ENCODE data around the gene CFAP298.
"Not testable (repeated sequence)": the region's sequence is repeated elsewhere in the genome, so short reads cannot be mapped to it uniquely, and the experiment has no call there.

Gene CFAP298

DNA sequence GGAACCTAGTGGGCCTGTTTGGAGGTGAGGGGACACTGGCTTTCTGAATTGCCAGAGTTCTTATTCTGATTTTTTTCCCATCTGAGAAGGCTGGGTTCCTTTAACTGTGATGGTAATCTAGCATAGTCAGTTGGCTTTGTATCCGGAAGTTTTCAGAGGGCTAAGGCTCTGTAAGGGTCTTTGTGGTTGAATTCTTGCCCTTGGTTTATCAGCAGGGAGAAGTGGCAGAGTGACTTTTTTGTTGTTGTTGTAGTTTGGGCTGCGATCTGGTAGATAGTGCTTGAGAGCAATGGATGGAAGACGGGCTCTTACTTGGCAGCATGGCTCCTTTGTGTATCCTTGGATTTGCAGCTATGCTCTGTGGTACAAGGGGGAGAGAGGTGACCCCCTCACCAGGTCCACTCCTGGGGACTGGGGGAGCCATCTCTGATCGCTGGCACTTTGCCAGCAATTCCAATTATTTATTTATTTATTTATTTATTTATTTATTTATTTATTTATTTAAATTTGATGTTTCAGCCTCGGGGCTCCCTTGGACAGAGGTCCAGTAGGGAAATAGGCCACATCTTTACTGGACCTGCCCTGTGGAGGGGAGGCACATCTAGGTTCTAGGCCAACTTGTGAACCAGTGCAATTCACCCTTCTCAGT lies 45.3 kb downstream of the CFAP298 start:
- no peak for DNase-seq (ENCODE audit: low read depth)

DNA sequence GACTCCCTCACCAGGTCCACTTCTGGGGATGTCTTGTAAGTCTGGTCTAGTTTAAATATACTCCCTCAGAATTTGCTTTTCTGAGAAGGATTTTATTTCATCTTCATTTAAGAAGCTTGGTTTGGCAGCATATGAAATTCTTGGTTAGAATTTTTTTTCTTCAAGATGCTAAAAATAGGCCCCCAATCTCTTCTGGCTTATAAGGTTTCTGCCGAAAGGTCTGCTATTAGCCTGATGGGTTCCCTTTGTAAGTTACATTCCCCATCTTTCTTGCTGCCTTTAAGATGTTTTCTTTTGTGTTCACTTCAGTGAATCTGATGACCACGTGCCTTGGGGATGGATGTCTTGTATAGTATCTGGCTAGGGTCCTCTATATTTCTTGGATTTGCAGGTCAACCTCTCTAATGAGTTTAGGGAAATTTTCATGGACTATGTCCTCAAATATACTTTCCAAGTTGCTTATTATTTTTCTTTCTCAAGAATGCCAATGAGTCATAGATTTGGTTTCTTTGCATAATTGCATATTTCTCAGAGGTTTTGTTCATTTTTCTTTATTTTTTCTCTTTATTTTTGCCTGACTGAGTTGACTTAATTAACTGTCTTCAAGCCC lies 46.2 kb downstream of the CFAP298 start:
- no peak for DNase-seq (ENCODE audit: low read depth)

DNA sequence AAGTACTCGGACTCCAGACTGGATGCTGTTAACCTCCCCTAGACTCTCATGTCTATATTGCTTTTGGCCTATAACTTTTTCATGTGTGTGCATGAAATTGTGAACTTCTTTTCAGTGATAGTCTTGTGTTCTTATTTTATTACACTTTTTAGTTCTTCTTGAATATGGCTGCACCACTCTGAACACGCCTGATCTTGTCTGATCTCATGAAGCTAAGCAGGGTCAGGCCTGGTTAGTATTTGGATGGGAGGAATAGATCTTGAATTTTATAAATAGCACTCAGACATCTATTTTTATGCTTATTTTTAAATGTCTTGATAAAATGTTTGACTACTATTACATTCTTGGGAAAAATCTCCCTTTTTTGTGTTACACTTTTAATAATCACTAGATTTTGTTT lies 49.3 kb downstream of the CFAP298 start:
- no peak for DNase-seq (ENCODE audit: low read depth)

DNA sequence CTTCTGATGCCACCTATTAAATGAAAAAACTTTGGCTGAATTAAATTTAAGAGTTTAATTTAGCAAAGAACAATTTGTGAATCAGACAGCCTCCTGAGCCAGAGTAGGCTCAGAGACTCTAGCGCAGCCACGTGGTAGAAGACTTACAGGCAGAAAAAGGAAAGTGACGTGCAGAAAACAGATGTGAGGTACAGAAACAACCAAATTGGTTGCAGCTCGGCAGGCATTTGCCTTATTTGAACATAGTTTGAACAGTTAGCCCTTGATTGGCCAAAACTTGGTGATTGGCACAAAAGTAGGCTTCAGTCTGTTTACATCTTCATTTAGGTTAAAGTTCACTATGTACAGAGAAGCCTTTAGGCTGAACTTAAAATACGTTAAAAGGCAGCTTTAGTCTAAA lies 49.8 kb downstream of the CFAP298 start:
- no peak for DNase-seq (ENCODE audit: low read depth)

DNA sequence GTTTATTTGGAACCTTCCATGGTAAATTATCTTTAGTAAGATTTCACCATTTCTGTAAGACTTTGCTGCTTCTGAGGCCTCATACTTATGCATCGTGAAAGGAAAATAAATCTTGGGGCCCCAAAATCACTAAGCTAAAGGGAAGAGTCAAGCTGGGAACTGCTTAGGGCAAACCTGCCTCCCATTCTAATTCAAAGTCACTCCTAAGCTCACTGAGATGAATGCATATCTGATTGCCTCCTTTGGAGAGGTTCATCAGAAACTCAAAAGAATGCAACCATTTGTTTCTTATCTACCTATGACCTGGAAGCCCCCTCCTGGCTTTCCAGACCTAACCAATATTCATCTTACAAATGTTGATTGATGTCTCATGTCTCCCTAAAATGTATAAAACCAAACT lies 50.7 kb downstream of the CFAP298 start:
- not testable (repeated sequence) for DNase-seq (ENCODE audit: low read depth)

DNA sequence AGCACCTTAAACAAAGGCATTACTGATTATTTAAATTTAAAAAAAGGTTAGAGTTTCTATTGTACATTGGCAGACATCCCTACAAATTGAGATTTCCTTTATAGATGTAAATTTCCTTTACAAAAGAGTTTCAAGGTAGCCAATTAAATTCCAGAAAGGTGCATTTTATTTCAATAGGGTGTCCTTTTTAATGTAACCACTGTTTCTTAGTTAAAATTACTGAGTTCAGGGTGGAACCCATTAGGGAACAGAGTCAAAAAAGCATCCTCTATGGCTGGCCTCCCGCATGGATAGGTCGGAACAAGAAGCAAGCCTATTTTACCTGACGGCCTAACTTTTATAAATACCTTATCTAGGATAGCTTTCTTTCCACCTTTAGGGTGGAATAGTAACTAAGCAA lies 51.3 kb downstream of the CFAP298 start:
- DNase-seq (ENCODE audit: low read depth) = no peak

DNA sequence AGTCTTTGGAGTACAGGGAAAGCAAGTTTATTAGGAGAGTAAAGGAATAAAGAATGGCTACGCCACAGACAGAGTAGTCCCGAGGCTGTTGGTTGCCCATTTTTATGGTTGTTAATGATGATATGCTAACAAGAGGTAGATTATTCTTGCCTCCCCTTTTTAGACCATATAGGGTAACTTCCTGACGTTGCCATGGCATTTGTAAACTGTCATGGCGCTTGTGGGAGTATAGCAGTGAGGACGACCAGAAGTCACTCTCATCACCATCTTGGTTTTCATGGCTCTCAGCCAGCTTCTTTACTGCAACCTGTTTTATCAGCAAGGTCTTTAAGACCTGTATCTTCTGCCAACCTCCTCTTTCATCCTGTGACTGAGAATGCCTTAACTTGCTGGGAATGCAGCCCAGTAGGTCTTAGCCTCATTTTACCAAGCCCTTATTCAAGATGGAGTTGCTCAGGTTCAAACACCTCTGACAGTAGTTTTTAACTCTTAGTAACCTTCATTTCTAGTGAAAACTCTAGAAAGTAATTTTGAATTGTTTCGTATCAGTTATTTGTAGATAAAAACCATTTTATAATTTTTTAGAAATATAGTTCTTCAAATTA lies 53.1 kb downstream of the CFAP298 start:
- no peak for DNase-seq (ENCODE audit: low read depth)

DNA sequence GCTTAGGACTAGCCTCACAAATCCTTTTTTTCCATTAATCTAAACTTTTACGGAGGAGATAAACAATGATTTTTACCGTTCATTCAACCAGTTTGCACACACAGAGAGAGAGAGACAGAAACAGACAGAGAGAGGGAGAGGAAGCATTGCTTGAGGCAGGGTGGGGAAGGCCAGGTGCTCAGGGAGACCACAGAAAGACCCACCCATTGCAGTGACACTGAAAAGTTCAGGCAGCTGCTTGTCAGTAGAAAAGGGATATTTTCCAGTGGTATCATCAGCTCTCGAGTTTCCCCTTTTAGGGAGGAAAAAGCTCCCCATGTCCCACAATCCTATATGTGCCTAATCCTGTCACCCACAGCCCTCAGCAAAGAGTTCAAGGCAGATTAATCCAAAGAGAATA lies 54.1 kb downstream of the CFAP298 start:
- no peak for DNase-seq (ENCODE audit: low read depth)

DNA sequence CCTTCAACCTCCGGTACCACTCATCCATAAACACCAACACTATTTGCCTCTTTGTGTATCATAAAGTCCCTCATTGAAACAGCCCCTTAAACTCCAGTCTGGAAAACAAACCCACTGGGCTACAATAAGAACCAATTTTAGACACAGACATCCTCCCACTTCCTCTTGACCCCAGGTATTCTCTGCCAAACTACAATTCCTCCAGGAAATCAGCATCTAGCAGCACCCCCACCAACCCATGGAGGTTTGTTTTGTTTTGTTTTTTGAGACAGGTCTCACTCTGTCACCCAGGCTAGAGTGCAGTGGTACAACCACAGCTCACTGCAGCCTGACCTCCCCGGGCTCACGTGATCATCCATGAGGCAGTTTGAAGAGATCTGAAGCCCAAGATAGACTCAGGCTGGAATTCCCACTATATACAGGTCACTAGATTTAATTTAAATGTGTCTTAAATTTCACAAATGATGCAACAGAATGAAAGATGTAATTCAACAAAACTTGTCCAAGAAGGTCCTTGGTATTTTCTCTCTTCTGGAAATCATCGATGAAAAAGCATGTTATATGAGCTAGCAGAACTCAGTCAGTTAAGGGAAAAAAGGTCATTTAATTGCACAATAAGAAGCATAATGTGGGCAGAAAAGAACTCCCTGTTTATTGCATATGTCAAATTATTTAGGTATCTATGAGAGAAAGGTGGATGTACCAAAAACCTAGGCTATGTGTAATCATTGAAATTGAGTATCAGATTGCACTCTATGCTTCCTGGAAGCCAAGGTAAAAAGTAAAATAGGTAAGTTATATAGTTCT lies 57.1 kb downstream of the CFAP298 start:
- DNase-seq (ENCODE audit: low read depth) = no peak

DNA sequence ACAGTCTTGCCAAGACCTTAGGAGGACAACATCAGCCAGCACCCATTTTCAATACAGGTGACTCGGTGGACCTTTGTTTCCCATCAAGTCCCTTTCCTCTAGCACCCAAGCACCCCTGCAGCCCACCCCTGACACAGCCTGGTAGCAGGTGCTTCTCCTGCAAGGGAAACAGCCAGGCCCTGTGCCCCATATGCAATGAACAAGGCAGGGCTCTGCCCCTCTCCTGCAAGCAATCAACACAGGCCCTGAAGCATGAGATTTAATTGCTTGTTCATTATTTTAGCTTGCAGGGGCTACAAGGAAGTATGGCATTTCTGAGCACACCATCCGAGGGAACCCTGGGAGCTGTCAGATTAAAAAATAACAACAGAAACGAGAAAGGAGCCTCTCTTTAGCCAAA lies 62.3 kb downstream of the CFAP298 start:
- no peak for DNase-seq (ENCODE audit: low read depth)

DNA sequence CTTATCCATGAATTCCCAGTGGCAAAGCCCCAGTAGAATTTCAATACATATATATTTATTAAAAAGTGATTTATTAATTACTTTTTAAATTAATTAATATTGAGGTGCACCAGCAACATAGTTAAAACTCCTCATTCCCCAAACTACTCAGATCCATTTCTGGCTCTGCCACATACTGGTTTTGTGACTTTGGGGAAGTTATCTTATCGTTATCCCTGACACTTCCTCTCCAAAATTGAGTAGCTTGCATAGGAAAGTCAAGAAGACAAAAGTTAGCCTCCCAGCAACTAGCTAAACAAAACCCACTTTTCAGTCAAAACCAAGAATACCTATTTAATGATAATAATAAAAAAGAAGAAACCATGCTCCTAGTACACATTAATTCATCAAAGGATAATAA lies 62.7 kb downstream of the CFAP298 start:
- DNase-seq (ENCODE audit: low read depth) = no peak
